WTC11 (cell line): Measurements from ENCODE around the gene LEKR1. TPM values are rescaled to one million over a fixed set of nuclear protein-coding genes. Genes with fewer than 3 reads are reported as not detected.

Source experiments
- ATAC-seq: fragments of 200-7000 bp; cut with Tn5 transposase; 2 replicates; pipeline ENCODE4 v1.10.0; 2021; ENCODE audit warnings: mild to moderate bottlenecking, moderate library complexity
- CTCF ChIA-PET: fragments of 300-600 bp; sonication (Branson Sonifier 250); formaldehyde crosslinking; loops from one replicate; lab custom pipeline; 2021; ENCODE audit warnings: antibody characterized with exemption; lab: Charles Lee
- POLR2A ChIA-PET: fragments of 350-600 bp; sonication (Branson Sonifier 250); formaldehyde crosslinking; loops from one replicate; lab custom pipeline; 2021; ENCODE audit warnings: antibody characterized with exemption; lab: Charles Lee
- DNase-seq: peaks from one replicate; pipeline ENCODE4 v3.0.0; 2021; ENCODE audit warnings: low spot score
- H3K27ac Mint-ChIP-seq: 2 replicates; pipeline ENCODE4 v1.8.0; 2021; ENCODE audit warnings: mixed read lengths
- H3K27me3 Mint-ChIP-seq: 2 replicates; pipeline ENCODE4 v1.8.0; 2021; ENCODE audit warnings: low read depth, mild to moderate bottlenecking, moderate library complexity, mixed read lengths
- H3K36me3 Mint-ChIP-seq: 2 replicates; pipeline ENCODE4 v1.8.0; 2021; ENCODE audit warnings: mixed read lengths
- H3K4me1 Mint-ChIP-seq: 2 replicates; pipeline ENCODE4 v1.8.0; 2022; ENCODE audit warnings: mixed read lengths
- H3K4me3 Mint-ChIP-seq: 2 replicates; pipeline ENCODE4 v1.8.0; 2021; ENCODE audit warnings: mild to moderate bottlenecking, moderate library complexity, mixed read lengths
- H3K9me3 Mint-ChIP-seq: 2 replicates; pipeline ENCODE4 v1.8.0; 2021; ENCODE audit warnings: mixed read lengths
- EMX1 ChIP-seq: fragments of 250-450 bp; sonication (Bioruptor Pico); IDR thresholded peaks from 2 replicates; pipeline ENCODE4 v1.8.0; 2021; ENCODE audit warnings: mild to moderate bottlenecking
- HMGA2 ChIP-seq: fragments of 250-450 bp; sonication (Bioruptor Pico); IDR thresholded peaks from 2 replicates; pipeline ENCODE4 v1.4.0; 2021; ENCODE audit warnings: mild to moderate bottlenecking, moderate library complexity
- NR1H2 ChIP-seq: sonication (generic); formaldehyde crosslinking; IDR thresholded peaks from 2 replicates; pipeline ENCODE4 v1.9.0; 2021; ENCODE audit warnings: mild to moderate bottlenecking, moderate library complexity, missing genetic modification reagents
- NR2C2 ChIP-seq: sonication (generic); formaldehyde crosslinking; IDR thresholded peaks from 2 replicates; pipeline ENCODE4 v1.8.0; 2022; ENCODE audit warnings: mild to moderate bottlenecking, missing genetic modification reagents
- RORB ChIP-seq: fragments of 250-450 bp; sonication (Bioruptor Pico); IDR thresholded peaks from 2 replicates; pipeline ENCODE4 v1.9.0; 2021; ENCODE audit warnings: mild to moderate bottlenecking
- TCF7 ChIP-seq: sonication (generic); formaldehyde crosslinking; IDR thresholded peaks from 2 replicates; pipeline ENCODE4 v1.8.0; 2022; ENCODE audit warnings: mild to moderate bottlenecking, low read depth, missing genetic modification reagents, moderate library complexity
- total RNA-seq: library from RNA; stranded (reverse); gene quantifications from 3 replicates; pipeline ENCODE4 v1.2.3, GENCODE V29; 2021
- TF ChIP-seq, protein P1 (sequence below): sonication (generic); formaldehyde crosslinking; IDR thresholded peaks from 2 replicates; pipeline ENCODE4 v1.8.0; 2023; ENCODE audit warnings: mild to moderate bottlenecking, missing genetic modification reagents
- TF ChIP-seq, protein P2 (sequence below): sonication (generic); formaldehyde crosslinking; IDR thresholded peaks from 2 replicates; pipeline ENCODE4 v1.8.1; 2022; ENCODE audit warnings: missing genetic modification reagents, borderline replicate concordance
- TF ChIP-seq, protein P3 (sequence below): sonication (generic); formaldehyde crosslinking; IDR thresholded peaks from 2 replicates; pipeline ENCODE4 v1.8.0; 2022; ENCODE audit warnings: mild to moderate bottlenecking, missing genetic modification reagents
- TF ChIP-seq, protein P4 (sequence below): sonication (generic); formaldehyde crosslinking; IDR thresholded peaks from 2 replicates; pipeline ENCODE4 v1.8.1; 2022; ENCODE audit warnings: low read depth, missing genetic modification reagents, borderline replicate concordance
- TF ChIP-seq, protein P5 (sequence below): sonication (generic); formaldehyde crosslinking; IDR thresholded peaks from 2 replicates; pipeline ENCODE4 v1.8.1; 2023; ENCODE audit warnings: mild to moderate bottlenecking, missing genetic modification reagents
- TF ChIP-seq, protein P6 (sequence below): sonication (generic); formaldehyde crosslinking; IDR thresholded peaks from 2 replicates; pipeline ENCODE4 v1.8.1; 2023; ENCODE audit warnings: mild to moderate bottlenecking, missing genetic modification reagents, moderate library complexity
- TF ChIP-seq, protein P7 (sequence below): sonication (generic); formaldehyde crosslinking; IDR thresholded peaks from 2 replicates; pipeline ENCODE4 v1.8.1; 2022; ENCODE audit warnings: mild to moderate bottlenecking, moderate library complexity, missing genetic modification reagents
- TF ChIP-seq, protein P8 (sequence below): fragments of 250-450 bp; sonication (Bioruptor Pico); IDR thresholded peaks from 2 replicates; pipeline ENCODE4 v1.9.0; 2021; ENCODE audit warnings: mild to moderate bottlenecking, borderline replicate concordance

LEKR1 gene
- total RNA-seq, 1 experiment from 2014 or later = 0.09 TPM

DNA sequence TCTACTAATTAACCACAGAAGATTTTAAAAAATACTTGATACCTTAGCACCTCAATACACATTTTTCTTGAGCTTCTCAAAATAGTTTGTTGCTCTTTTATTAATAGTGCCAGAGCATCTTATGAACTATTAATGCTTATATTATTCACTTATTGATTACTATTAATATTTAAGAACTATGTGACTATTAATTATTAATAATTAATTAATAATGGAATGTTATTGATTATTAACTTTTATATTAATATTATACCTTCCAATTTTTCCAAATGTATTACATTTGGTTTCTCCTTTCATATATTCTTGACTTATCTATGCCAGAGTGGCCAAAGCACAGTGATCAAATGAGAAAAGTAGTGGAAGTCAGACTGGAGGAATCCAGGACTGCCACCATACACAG lies 195.5 kb downstream of the LEKR1 start (continued):
- TF ChIP-seq, protein P1, sequence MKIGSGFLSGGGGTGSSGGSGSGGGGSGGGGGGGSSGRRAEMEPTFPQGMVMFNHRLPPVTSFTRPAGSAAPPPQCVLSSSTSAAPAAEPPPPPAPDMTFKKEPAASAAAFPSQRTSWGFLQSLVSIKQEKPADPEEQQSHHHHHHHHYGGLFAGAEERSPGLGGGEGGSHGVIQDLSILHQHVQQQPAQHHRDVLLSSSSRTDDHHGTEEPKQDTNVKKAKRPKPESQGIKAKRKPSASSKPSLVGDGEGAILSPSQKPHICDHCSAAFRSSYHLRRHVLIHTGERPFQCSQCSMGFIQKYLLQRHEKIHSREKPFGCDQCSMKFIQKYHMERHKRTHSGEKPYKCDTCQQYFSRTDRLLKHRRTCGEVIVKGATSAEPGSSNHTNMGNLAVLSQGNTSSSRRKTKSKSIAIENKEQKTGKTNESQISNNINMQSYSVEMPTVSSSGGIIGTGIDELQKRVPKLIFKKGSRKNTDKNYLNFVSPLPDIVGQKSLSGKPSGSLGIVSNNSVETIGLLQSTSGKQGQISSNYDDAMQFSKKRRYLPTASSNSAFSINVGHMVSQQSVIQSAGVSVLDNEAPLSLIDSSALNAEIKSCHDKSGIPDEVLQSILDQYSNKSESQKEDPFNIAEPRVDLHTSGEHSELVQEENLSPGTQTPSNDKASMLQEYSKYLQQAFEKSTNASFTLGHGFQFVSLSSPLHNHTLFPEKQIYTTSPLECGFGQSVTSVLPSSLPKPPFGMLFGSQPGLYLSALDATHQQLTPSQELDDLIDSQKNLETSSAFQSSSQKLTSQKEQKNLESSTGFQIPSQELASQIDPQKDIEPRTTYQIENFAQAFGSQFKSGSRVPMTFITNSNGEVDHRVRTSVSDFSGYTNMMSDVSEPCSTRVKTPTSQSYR (CRISPR knock-in tag) = no peak

DNA sequence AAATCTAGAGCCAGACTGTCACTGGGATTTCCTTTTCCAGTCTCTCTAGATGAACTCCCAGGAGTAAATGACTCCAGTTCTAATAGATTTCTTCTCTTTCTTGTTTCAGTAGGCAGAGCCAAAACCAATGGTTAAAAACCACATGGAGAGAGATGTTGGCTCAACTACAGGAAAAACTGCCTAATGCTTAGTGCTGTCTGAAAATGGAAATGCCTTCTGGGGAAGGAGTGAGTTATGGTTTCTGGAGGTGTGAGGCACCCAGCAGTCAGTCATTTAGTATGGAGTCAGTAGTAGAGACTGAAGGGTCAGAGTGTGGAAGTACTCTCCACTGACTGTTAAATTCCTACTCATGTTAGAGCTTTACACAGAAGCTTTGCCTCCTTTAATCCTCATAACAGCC lies 197.1 kb downstream of the LEKR1 start:
- POLR2A ChIA-PET = no interaction called here
- CTCF ChIA-PET = no interaction called here
- Mint-ChIP-seq H3K9me3 (no peaks in the 10 kb centered on the region), H3K27ac (no peak overlapping the region), H3K4me1 (0 out of 2 replicates have a peak, but pooled peaks cover 3% of the 10 kb centered on the region), H3K36me3 (no peaks in the 10 kb centered on the region), H3K27me3 (no peaks in the 10 kb centered on the region), H3K4me3 (no peak overlapping the region)
- TF ChIP-seq, protein P2, sequence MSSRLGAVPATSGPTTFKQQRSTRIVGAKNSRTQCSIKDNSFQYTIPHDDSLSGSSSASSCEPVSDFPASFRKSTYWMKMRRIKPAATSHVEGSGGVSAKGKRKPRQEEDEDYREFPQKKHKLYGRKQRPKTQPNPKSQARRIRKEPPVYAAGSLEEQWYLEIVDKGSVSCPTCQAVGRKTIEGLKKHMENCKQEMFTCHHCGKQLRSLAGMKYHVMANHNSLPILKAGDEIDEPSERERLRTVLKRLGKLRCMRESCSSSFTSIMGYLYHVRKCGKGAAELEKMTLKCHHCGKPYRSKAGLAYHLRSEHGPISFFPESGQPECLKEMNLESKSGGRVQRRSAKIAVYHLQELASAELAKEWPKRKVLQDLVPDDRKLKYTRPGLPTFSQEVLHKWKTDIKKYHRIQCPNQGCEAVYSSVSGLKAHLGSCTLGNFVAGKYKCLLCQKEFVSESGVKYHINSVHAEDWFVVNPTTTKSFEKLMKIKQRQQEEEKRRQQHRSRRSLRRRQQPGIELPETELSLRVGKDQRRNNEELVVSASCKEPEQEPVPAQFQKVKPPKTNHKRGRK (CRISPR knock-in tag) = no peak
- TF ChIP-seq RORB (CRISPR knock-in tag) (no peak), EMX1 (CRISPR knock-in tag) (no peak), NR2C2 (CRISPR knock-in tag) (no peak), TCF7 (no peak), HMGA2 (CRISPR knock-in tag) (no peak), NR1H2 (CRISPR knock-in tag) (no peak)
- TF ChIP-seq, protein P3, sequence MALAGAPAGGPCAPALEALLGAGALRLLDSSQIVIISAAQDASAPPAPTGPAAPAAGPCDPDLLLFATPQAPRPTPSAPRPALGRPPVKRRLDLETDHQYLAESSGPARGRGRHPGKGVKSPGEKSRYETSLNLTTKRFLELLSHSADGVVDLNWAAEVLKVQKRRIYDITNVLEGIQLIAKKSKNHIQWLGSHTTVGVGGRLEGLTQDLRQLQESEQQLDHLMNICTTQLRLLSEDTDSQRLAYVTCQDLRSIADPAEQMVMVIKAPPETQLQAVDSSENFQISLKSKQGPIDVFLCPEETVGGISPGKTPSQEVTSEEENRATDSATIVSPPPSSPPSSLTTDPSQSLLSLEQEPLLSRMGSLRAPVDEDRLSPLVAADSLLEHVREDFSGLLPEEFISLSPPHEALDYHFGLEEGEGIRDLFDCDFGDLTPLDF (CRISPR knock-in tag) = no peak
- TF ChIP-seq, protein P4, sequence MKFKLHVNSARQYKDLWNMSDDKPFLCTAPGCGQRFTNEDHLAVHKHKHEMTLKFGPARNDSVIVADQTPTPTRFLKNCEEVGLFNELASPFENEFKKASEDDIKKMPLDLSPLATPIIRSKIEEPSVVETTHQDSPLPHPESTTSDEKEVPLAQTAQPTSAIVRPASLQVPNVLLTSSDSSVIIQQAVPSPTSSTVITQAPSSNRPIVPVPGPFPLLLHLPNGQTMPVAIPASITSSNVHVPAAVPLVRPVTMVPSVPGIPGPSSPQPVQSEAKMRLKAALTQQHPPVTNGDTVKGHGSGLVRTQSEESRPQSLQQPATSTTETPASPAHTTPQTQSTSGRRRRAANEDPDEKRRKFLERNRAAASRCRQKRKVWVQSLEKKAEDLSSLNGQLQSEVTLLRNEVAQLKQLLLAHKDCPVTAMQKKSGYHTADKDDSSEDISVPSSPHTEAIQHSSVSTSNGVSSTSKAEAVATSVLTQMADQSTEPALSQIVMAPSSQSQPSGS (CRISPR knock-in tag) = no peak
- TF ChIP-seq, protein P5, sequence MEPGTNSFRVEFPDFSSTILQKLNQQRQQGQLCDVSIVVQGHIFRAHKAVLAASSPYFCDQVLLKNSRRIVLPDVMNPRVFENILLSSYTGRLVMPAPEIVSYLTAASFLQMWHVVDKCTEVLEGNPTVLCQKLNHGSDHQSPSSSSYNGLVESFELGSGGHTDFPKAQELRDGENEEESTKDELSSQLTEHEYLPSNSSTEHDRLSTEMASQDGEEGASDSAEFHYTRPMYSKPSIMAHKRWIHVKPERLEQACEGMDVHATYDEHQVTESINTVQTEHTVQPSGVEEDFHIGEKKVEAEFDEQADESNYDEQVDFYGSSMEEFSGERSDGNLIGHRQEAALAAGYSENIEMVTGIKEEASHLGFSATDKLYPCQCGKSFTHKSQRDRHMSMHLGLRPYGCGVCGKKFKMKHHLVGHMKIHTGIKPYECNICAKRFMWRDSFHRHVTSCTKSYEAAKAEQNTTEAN (CRISPR knock-in tag) = no peak
- TF ChIP-seq, protein P6, sequence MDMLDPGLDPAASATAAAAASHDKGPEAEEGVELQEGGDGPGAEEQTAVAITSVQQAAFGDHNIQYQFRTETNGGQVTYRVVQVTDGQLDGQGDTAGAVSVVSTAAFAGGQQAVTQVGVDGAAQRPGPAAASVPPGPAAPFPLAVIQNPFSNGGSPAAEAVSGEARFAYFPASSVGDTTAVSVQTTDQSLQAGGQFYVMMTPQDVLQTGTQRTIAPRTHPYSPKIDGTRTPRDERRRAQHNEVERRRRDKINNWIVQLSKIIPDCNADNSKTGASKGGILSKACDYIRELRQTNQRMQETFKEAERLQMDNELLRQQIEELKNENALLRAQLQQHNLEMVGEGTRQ (CRISPR knock-in tag) = no peak
- TF ChIP-seq, protein P7, sequence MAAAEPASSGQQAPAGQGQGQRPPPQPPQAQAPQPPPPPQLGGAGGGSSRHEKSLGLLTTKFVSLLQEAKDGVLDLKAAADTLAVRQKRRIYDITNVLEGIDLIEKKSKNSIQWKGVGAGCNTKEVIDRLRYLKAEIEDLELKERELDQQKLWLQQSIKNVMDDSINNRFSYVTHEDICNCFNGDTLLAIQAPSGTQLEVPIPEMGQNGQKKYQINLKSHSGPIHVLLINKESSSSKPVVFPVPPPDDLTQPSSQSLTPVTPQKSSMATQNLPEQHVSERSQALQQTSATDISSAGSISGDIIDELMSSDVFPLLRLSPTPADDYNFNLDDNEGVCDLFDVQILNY = no peak
- TF ChIP-seq, protein P8, sequence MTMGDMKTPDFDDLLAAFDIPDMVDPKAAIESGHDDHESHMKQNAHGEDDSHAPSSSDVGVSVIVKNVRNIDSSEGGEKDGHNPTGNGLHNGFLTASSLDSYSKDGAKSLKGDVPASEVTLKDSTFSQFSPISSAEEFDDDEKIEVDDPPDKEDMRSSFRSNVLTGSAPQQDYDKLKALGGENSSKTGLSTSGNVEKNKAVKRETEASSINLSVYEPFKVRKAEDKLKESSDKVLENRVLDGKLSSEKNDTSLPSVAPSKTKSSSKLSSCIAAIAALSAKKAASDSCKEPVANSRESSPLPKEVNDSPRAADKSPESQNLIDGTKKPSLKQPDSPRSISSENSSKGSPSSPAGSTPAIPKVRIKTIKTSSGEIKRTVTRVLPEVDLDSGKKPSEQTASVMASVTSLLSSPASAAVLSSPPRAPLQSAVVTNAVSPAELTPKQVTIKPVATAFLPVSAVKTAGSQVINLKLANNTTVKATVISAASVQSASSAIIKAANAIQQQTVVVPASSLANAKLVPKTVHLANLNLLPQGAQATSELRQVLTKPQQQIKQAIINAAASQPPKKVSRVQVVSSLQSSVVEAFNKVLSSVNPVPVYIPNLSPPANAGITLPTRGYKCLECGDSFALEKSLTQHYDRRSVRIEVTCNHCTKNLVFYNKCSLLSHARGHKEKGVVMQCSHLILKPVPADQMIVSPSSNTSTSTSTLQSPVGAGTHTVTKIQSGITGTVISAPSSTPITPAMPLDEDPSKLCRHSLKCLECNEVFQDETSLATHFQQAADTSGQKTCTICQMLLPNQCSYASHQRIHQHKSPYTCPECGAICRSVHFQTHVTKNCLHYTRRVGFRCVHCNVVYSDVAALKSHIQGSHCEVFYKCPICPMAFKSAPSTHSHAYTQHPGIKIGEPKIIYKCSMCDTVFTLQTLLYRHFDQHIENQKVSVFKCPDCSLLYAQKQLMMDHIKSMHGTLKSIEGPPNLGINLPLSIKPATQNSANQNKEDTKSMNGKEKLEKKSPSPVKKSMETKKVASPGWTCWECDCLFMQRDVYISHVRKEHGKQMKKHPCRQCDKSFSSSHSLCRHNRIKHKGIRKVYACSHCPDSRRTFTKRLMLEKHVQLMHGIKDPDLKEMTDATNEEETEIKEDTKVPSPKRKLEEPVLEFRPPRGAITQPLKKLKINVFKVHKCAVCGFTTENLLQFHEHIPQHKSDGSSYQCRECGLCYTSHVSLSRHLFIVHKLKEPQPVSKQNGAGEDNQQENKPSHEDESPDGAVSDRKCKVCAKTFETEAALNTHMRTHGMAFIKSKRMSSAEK (CRISPR knock-in tag) = no peak
- ATAC-seq (no peak), DNase-seq (no peak)
